Activated T-helper 2 cell treated with anti-CD3 and anti-CD28 coated beads, Interferon-gamma antibody, Interleukin-2, Interleukin-4, amounts not matched to agents 10 μg/mL and 5 μg/mL and 100 μg/mL, durations not matched to agents 14 hours and 24 hours and 36 hours (primary cell): ENCODE data around the gene PIAS1. TPM values are rescaled to one million over a fixed set of nuclear protein-coding genes. Genes with fewer than 3 reads are reported as not detected.
A peak's percentile ranks its signal among the peaks of the same experiment; 100 is the strongest.
"Not testable (repeated sequence)": the region's sequence is repeated elsewhere in the genome, so short reads cannot be mapped to it uniquely, and the experiment has no call there.

ENCODE experiments used
- DNase-seq: peaks from one replicate; pipeline ENCODE4 v3.0.0; 2021; ENCODE audit warnings: low spot score
- H3K27ac Mint-ChIP-seq: one replicate; pipeline ENCODE4 v1.8.0; 2021; ENCODE audit warnings: mixed read lengths
- H3K27me3 Mint-ChIP-seq: one replicate; pipeline ENCODE4 v1.8.0; 2021; ENCODE audit warnings: low read depth, mixed read lengths
- H3K36me3 Mint-ChIP-seq: one replicate; pipeline ENCODE4 v1.8.0; 2021; ENCODE audit warnings: low read depth, mixed read lengths
- H3K4me1 Mint-ChIP-seq: one replicate; pipeline ENCODE4 v1.8.0; 2021; ENCODE audit warnings: low read depth, mixed read lengths
- H3K4me3 Mint-ChIP-seq: one replicate; pipeline ENCODE4 v1.8.0; 2021; ENCODE audit warnings: low read depth, mild to moderate bottlenecking, moderate library complexity, mixed read lengths
- H3K9me3 Mint-ChIP-seq: one replicate; pipeline ENCODE4 v1.8.0; 2021; ENCODE audit warnings: mixed read lengths
- intact Hi-C: fragments of 100-400 bp; cut with micrococcal nuclease; formaldehyde crosslinking; loops from one replicate; pipeline ENCODE4 v1.15.1; 2023
- total RNA-seq: library from RNA; stranded (reverse); gene quantifications from 2 replicates; pipeline ENCODE4 v1.2.3, GENCODE V29; 2022

PIAS1 gene
- total RNA-seq, 1 donor from 2014 or later = 30.3 TPM

DNA sequence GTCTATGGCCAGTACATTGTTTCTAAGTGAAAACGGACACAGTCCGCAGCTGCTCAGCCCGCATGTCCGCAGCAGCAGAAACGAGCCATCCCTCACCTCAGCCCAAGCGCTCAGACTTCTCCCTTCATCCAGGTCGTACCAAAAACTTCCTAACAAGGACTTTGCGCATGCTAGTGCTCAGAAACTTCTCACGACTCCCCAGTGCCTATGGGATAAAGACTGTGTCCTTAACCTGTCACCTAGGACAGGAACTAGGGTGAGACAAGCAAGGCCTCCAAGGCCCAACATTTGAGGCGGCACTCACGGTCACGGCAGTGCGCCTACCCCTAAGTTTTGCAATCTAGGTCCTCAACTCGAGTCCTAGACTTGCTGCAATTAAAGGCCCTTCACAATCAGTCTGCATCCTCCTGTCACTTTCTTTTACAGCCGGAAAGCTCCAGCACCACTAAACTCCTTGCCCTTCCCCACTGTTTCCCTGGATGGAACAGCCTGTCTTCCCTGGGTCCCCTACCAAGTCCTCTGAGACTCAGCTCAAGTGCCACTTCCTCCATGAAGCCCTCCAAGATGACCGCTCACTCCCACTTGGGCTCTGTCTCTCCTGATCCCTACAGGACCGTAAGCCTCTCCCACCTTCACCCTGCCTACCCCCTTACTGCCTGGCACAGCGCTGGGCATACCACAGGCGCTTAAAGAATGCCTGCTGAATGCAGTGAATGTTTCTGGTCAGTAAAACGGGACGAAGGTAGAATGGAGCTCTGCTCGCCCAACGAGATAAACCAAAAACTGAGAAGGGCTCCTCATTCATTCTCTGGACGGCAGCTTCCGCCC lies 174.2 kb downstream of the PIAS1 start:
- H3K4me3 Mint-ChIP-seq = peak overlapping the region; percentile 94
- peaks cover 34% of the 10 kb centered on the region for H3K4me1 Mint-ChIP-seq
- intact Hi-C loops = loop anchor here (2.0 to 5.0 kb wide), 2 partner anchors 49 to 174 kb away; partner anchors contain the start of genes FEM1B and PIAS1
- H3K36me3 Mint-ChIP-seq = peaks cover 27% of the 10 kb centered on the region
- peak overlapping the region; percentile 76 for H3K27ac Mint-ChIP-seq
- no peaks in the 10 kb centered on the region for H3K9me3 Mint-ChIP-seq
- no peaks in the 10 kb centered on the region for H3K27me3 Mint-ChIP-seq
- no peak for DNase-seq

GRCh38 chr15:68228971-68229385 lies 174.9 kb downstream of the PIAS1 start:
- H3K27ac Mint-ChIP-seq = peak overlapping the region; percentile 76
- peaks cover 34% of the 10 kb centered on the region for H3K4me1 Mint-ChIP-seq
- H3K27me3 Mint-ChIP-seq = no peaks in the 10 kb centered on the region
- H3K9me3 Mint-ChIP-seq = no peaks in the 10 kb centered on the region
- intact Hi-C loops = loop anchor here (2.0 to 5.0 kb wide), 2 partner anchors 48 to 174 kb away; partner anchors contain the start of genes FEM1B and PIAS1
- peaks cover 25% of the 10 kb centered on the region for H3K36me3 Mint-ChIP-seq
- DNase-seq = no peak
- H3K4me3 Mint-ChIP-seq = peak overlapping the region; percentile 94

- H3K27ac Mint-ChIP-seq = peak within 1 kb of the TSS; percentile 78
- peak; percentile 81 for DNase-seq
- H3K4me1 Mint-ChIP-seq = peaks cover 33% of the 10 kb centered on the region
- H3K27me3 Mint-ChIP-seq = no peaks in the 10 kb centered on the region
- peak within 1 kb of the TSS; percentile 94 for H3K4me3 Mint-ChIP-seq
- H3K36me3 Mint-ChIP-seq = peaks cover 21% of the 10 kb centered on the region
- no peaks in the 10 kb centered on the region for H3K9me3 Mint-ChIP-seq
- intact Hi-C loops = loop anchor here (2.0 to 5.0 kb wide), 2 partner anchors 48 to 175 kb away; partner anchors contain the start of genes FEM1B and PIAS1
Observed at GRCh38 chr15:68229386-68230156, 175.5 kb downstream of the PIAS1 start, which contains the start of gene CLN6. TSS of gene CLN6 (minus strand) at chr15:68229728. CDS start at chr15:68229584, 144 bp downstream.

DNA sequence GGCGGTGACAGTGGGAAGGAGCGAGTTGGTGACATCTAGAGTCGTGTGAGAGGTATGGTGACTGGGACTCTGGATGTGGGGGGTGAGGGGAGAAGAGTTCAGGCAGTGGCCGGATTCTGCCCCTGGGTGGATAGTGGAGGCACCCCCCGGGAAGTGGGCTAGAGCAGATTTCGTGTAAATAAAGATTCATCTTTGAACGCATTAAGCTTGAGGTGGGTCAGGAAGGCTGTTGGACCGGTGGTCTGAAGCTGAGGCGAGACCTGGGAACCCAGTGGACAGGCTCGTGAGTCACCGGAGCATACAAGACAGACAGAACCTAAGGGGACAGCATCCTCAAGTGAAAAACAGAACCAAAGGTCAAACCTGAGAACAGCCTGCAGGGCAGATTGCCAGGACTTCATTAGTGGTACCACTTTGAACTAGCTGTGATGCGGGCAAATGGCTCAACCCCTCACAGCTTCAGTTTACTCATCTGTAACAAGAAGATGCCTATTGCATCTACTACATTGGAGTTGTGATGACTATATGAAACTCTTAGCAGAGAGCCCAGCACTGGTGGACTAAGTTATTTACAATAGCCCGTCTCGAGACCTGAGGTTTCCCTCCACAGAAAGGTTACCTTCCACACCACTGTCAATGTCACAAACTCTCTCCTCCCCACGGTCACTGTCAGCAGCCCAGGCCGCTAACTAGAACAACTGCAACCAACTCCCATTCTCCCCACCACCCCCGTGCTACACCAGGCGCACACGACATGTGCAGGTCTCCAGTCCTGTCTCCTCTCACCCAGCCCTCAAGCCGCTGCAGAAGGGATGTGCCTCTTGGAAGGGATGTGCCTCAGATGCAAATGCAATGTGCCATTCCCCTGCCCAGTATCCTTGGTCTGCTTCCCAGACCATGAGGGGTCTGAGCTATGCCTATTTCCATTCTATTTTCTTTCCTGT lies 176.3 kb downstream of the PIAS1 start:
- Mint-ChIP-seq H3K27me3 (no peaks in the 10 kb centered on the region), H3K4me3 (peak overlapping the region; percentile 90), H3K4me1 (peaks cover 26% of the 10 kb centered on the region), H3K36me3 (peaks cover 13% of the 10 kb centered on the region), H3K27ac (peak overlapping the region; percentile 78), H3K9me3 (no peaks in the 10 kb centered on the region)
- intact Hi-C loops = no loop called here
- no peak for DNase-seq

DNA sequence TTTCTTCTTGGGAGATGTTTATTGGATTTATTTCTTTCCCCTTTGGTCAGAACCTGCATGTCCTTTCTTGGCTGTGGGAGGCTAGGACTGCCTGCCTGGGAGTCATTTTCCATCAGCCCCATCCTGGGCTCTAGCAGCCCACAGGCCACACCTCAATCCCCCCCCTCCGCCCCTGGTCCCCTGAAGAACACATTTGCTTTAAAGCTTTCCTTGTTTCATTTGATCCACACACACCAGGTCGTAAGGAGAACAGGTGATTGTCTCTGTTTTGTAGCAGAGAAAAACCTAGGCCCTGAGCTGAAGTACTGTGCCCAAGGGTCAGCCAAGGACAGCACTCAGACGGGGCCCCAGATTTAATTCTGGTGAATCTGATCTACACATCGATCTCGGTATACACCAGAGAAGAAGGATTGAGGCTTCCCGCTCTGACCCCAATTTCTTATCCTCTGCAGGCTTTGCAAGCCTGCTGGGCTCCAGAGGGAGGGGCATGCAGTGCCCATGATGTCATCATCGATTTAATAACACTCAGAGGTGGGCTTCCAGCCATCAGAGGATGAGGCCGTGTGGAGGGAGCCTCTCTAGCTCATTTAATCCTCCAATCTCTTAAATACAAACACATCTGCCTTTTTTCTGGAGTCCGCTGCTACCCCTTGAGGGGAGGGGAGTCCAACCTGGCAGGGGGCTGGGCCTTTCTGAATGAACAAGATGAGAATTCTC lies 177.1 kb downstream of the PIAS1 start:
- no peak for DNase-seq
- Mint-ChIP-seq H3K4me1 (peaks cover 26% of the 10 kb centered on the region), H3K4me3 (peak overlapping the region; percentile 56), H3K27ac (no peak overlapping the region), H3K27me3 (no peaks in the 10 kb centered on the region), H3K36me3 (peaks cover 13% of the 10 kb centered on the region), H3K9me3 (no peaks in the 10 kb centered on the region)
- intact Hi-C loops = no loop called here

DNA sequence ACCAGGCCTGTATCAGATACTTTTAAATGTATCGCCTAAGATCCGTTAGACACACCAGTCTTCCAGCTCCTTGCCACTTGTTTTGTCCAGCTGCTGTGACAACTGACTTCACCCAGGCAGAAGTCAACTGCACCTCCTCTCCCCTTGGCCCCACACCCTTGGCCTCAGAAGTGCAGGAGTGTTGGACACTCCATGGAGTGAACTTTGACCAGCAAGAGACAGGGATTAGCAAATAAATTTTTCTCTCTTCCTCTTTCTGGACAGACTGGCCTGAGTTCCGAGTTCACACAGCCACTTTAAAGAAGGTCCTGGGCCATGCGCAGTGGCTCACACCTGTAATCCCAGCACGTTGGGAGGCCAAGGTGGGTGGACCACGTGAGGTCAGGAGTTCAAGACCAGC lies 178.3 kb downstream of the PIAS1 start:
- Mint-ChIP-seq H3K4me1 (peaks cover 18% of the 10 kb centered on the region), H3K9me3 (no peaks in the 10 kb centered on the region)
- intact Hi-C loops = no loop called here

DNA sequence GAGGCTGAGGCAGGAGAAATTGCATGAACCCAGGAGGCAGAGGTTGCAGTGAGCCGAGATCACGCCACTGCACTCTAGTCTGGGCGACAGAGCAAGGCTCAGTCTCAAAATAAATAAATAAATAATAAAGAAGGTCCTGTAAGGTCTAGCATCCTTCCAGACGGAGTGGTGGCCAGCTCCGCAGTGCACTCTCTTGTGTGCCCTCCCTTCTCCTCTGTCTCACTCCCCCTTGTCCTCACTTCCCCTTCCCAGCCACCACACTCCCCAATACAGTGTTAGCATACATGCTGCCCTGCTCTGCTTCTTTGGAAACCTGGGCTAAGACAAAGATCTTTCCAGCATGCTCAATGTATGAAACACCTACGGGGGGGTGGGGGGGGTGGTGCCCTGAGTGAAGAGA lies 178.8 kb downstream of the PIAS1 start:
- H3K4me1 Mint-ChIP-seq = peaks cover 13% of the 10 kb centered on the region
- H3K27ac Mint-ChIP-seq = no peak overlapping the region
- H3K9me3 Mint-ChIP-seq = no peaks in the 10 kb centered on the region
- no peak overlapping the region for H3K4me3 Mint-ChIP-seq
- intact Hi-C loops = no loop called here
- peaks cover 9% of the 10 kb centered on the region for H3K36me3 Mint-ChIP-seq
- H3K27me3 Mint-ChIP-seq = peaks cover 4% of the 10 kb centered on the region
- no peak for DNase-seq

More for the DNA sequence above, 178.3 kb downstream of the PIAS1 start:
- Mint-ChIP-seq H3K4me3 (no peak overlapping the region), H3K27ac (no peak overlapping the region), H3K36me3 (peaks cover 13% of the 10 kb centered on the region), H3K27me3 (peaks cover 3% of the 10 kb centered on the region)
- no peak for DNase-seq

DNA sequence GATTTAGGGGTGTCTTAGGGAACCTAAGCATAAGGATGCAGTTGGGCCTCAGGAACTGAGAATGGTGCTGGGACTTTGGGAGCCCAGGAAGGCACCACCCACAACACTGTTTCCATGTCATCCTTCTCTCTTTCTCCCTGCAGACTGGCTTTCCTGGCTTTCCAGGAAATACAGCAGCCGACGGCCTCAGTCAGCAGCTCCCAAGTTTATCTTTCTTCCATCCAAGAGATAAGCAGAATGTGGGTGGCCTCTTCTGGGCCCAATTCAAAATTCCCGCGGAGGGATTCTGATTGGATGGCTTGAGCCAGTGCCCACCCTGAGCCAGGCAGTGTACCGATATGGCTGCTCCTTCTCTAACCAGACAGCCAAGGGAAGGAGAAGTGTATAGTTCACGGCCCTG lies 179.9 kb downstream of the PIAS1 start:
- DNase-seq = no peak
- H3K4me3 Mint-ChIP-seq = no peak overlapping the region
- no peak overlapping the region for H3K27ac Mint-ChIP-seq
- intact Hi-C loops = no loop called here
- H3K4me1 Mint-ChIP-seq = peaks cover 5% of the 10 kb centered on the region
- no peaks in the 10 kb centered on the region for H3K9me3 Mint-ChIP-seq
- no peaks in the 10 kb centered on the region for H3K36me3 Mint-ChIP-seq
- H3K27me3 Mint-ChIP-seq = peaks cover 7% of the 10 kb centered on the region

DNA sequence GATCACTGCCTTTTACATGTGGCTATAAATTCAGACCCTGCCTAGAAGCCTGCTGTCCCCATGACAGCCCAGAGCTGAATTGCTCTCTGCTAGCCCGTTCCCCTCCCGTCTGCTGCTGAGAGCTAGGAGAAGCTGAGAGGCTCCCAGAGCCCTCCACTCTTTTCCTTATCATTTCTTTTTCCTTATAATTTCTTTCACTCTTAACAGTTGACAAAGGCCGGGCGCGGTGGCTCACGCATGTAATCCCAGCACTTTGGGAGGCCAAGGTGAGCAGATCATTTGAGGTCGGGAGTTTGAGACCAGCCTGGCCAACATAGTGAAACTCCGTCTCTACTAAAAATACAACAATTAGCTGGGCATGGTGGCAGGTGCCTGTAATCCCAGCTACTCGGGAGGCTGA lies 180.4 kb downstream of the PIAS1 start:
- H3K4me3 Mint-ChIP-seq, intact Hi-C loops, H3K36me3 Mint-ChIP-seq, H3K9me3 Mint-ChIP-seq, H3K27me3 Mint-ChIP-seq, H3K4me1 Mint-ChIP-seq, H3K27ac Mint-ChIP-seq, DNase-seq: not testable (repeated sequence)

DNA sequence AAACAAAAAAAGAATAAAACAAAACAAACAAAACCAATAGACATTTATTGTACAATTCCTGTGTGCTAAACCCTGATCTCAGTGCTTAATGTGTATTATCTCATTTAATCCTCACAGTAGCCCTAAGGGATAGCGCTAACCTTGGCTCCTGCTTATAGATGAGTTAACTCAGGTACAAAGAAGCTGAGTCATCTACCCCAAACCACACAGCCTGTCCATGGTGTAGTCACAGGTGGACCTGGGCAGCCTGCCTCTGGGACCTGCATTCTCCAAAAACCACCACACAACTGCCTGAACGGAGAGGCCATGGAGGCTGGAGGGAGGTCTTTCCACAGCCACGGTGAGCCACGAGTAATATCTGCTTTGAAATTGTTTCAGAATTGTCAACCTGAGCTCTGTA lies 180.9 kb downstream of the PIAS1 start:
- intact Hi-C loops = no loop called here
- no peak for DNase-seq
- no peaks in the 10 kb centered on the region for H3K9me3 Mint-ChIP-seq
- H3K36me3 Mint-ChIP-seq = no peaks in the 10 kb centered on the region
- H3K4me1 Mint-ChIP-seq = peaks cover 2% of the 10 kb centered on the region
- H3K27me3 Mint-ChIP-seq = peaks cover 7% of the 10 kb centered on the region
- H3K4me3 Mint-ChIP-seq = no peak overlapping the region
- no peak overlapping the region for H3K27ac Mint-ChIP-seq

DNA sequence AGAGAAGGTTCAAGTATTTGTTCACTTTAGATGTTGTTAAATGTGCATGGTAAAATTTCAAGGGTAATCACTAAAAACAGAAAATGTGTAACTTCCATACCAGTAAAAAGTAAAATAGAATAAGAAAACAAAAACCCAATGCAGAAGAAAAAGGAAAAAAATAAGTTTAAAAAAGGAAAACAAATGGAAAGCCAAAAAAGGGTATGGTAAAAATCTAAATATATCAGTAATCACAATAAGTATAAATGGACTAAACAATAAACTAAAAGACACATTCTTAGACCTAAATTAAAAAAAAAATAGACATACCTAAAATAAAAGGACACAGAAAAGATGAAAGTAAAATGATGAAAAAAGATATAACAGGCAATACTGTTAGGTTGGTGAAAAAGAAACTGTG lies 184.9 kb downstream of the PIAS1 start:
- no peak overlapping the region for H3K4me3 Mint-ChIP-seq
- peaks cover 13% of the 10 kb centered on the region for H3K9me3 Mint-ChIP-seq
- DNase-seq = no peak
- intact Hi-C loops = no loop called here
- H3K36me3 Mint-ChIP-seq = no peaks in the 10 kb centered on the region
- H3K27me3 Mint-ChIP-seq = peaks cover 7% of the 10 kb centered on the region
- no peaks in the 10 kb centered on the region for H3K4me1 Mint-ChIP-seq
- no peak overlapping the region for H3K27ac Mint-ChIP-seq
